NCI-H460 (cell line): ENCODE measurements around the gene PPP2R3B. TPM values are rescaled to one million over a fixed set of nuclear protein-coding genes. Genes with fewer than 3 reads are reported as not detected.
"Not testable (repeated sequence)": the region's sequence is repeated elsewhere in the genome, so short reads cannot be mapped to it uniquely, and the experiment has no call there.

Experiments
- DNase-seq: peaks from one replicate; pipeline ENCODE4 v3.0.0-alpha.2; 2016; ENCODE audit warnings: low read depth; ENCODE audit errors: extremely low read depth
- total RNA-seq: library from RNA; depleted of rRNA; stranded (reverse); fragments of >200 nt; shearing (Covaris generic); gene quantifications from 2 replicates; pipeline ENCODE4 v1.2.3, GENCODE V29; 2014

PPP2R3B gene
- total RNA-seq, 1 experiment from 2014 or later = 38.1 TPM

DNA sequence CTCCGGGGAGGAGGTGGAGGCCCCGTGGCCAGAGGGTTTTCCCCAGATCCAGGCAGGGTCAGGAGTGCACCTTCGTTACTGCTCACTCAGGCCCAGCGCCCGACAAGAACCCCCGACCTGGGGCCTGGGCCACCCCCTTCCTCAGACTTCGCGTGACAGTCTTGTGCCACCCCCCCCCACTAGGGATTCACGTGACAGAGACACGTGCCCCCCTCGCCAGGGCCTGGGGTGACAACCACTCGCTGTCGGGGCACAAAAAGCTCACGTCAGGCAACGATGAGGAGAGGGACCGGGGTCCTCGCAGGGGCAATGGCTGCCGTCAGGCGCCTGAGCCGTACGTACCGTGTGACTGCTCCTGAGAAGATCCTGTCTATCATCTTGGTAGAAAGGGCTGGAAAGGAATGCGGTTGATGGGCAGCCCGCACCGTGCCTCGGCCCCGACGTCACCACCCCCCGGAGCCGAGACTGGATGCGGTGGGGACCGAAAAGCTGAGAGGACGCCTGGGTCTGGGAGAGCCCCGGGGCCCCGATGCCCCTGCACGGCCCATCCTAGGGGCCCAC is 45.1 kb downstream of the PPP2R3B start:
- DNase-seq = no peak

DNA sequence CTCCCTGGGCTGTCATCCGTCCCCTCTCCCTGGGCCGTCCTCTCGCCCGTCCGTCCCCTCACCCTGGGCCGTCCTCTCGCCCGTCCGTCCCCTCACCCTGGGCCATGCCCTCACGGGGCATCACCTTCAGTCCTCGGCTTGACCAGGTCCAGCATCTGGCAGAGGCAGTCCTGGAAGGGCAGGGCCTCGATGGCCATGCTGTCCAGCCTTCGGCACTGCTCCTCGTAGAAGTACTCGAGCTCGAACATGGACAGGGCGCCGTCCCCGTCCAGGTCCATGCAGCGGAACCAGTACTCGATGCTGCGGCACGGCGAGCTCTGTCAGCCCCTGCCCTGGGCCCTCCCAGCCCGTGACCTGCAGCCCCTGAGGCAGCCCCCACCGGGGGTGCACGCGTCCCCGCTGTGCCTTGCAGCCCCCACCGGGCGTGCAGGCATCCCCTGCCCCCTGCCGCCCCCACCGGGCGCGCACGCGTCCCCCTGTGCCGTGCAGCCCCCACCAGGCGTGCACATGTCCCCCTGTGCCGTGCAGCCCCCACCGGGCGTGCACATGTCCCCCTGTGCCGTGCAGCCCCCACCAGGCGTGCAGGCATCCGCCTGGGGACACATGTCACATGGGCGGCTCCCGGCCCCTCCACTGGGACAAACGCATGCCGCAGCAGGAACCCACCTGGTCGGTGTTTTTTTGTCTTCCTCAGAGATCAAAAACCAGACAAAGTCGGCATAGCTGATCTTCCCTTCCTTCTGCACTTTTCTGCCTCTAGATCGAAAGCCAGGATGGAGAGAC is 45.9 kb downstream of the PPP2R3B start:
- no peak for DNase-seq

DNA sequence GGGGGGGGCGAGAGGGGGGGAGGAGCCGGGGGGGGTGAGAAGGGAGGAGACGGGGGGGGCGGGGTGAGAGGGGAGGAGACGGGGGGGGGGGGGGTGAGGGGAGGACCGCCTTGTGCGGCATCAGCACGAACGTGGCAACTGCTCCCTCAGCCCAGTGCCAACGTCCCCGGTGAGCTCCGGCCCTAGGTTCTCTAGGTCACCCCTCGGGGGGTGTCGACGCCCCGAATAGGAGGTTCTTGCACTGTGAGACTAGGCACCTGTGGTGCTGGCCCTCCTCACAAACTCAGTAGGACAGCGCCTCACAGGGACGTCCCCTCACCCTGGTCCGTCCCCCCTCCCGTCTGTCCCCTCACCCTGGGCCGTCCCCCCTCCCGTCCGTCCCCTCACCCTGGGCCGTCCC is 46.6 kb downstream of the PPP2R3B start:
- DNase-seq = no peak

DNA sequence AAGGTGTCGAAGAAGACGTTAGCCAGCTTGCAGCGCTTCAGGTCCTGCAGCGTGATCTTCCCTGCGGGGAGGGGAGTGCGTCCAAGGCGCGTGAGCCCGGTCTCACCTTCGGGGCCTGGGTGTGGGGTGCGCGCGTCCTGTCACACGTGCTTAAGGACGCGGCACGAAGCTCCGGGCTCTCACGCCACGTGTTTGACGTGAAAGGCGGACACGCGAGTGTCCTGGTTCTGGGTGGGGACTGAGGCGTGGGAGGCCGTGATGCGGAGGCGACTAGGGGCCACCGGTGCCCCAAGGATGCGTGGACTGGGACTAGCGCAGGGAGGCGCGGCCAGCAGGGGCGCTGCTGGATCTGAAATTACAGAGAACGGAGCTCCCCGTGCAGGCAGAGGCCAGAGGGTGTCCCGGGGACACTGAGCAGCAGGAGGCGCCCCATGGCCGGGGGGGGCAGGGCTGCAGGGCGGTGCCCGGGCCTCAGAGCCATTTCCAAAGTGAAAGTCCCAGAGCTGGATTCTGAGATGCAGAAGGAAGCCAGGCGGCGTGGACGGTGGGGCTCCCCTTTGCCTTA is 47.8 kb downstream of the PPP2R3B start:
- no peak for DNase-seq

DNA sequence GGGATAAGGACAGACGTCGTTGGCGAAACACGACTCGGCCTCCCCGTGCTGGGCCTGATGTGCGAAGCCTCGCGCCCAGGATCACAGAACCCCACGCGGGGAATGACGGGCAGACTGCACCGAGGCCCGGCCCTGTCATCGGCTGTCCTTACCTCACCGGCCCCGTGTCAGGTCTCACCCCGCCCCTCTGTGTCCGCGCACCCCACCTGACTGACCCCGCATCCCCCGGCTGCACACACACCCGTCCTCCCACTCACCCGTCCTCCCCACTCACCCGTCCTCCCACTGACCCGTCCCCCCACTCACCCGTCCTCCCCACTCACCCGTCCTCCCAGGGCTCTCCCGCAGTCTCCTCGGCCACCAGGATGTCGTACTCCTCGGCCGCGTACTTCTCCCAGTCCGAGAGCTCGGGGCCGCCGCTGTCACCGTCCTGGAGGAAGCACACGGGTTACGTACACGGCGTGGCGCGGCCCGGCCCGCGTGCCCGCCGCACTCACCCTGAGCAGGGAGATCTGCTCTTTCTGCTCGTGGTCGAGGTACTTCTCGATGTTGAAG is 48.3 kb downstream of the PPP2R3B start:
- DNase-seq = no peak

DNA sequence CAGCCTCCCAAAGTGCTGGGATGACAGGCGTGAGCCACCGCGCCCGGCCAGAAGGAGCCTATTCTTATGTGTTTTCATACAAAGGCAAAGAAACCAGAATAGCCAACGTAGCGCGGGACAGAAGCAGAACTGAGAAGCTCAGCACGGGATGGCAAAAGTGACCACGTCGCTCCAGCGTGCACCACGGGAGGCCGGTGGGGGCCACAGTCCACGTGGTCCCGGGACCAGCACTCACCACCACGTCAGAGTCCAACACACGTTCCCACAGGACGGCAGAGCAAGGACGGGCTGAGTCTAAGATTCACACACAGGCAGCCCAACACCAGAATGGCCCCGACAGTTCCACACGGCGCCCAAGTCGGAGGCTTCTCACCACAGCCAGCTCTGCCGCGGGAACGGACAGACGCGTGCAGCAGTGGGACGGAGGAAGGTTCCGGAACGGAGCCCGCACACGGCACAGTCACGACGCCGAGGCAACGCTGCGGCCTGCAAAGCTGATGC is 49.3 kb downstream of the PPP2R3B start:
- DNase-seq = no peak

DNA sequence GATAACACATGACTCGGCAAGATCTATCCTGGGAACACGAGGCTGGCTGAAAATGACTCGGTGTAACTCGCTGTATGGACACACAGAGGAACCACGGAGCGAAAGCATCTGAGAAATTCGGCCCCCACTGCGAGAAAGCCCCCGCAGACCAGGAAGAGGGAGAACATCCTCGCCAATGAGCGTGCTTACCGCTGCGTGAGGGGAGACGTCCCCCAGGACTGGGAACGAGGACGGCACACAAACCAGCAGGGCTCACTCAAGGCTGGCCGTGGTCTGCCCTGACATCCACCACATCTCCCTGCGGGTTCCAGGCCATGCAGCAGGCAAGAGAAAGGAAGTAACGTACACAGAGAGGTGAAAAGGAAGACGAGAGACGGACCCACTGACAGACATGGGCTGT is 50.5 kb downstream of the PPP2R3B start:
- DNase-seq = no peak

DNA sequence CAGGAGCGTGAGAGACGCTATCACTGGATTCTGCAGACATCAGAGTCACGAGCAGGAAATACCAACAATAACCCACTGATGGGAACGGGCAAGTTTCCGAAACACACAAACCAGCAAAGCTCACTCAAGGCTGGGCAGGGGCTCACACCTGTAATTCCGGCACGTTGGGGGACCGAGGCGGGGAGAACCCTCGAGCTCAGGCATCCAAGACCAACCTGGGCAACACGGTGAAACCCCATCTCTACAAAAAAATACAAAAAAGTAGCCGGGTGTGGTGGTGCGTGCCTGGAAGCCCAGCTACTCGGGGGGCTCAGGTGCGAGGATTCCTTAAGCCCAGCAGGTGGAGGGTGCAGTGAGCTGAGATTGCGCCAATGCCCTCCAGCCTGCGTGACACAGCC is 51.0 kb downstream of the PPP2R3B start:
- DNase-seq = no peak

DNA sequence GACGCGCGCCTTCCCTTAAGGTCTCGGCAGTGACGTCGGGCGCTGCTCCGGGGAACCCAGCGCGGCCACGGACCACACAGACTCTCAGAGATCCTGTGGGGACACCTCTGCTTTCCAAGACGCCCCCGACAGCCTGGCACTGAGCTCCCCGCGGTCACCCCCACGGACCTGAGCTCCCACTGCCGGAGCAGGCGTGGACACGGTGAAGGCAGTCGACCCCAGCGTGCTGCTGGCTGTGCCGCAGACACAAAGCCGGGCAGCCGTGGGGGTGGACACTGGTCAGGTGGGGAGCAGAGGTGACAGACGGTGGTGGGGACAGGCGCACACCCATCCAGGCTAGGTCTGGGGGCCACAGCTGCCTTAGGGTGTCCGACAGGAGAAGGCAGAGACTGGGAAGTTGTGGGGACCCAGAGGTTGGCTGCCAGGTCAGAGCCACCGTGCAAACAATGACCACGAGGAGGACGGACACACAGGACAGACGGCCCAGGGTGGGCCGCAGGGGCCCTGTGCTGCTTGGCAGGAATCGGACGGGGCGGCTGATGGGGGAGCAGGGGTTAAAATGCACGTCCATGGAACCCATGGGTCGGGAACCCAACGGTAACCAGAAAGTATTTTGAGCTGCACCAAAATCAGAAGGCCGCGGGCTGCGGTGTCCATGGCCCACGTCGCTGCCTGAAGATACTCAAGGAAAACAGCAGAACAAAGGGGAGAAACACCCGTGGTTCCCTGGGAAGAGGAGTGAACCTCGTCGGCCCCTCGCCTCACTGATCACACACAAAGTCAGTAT is 51.5 kb downstream of the PPP2R3B start:
- no peak for DNase-seq

DNA sequence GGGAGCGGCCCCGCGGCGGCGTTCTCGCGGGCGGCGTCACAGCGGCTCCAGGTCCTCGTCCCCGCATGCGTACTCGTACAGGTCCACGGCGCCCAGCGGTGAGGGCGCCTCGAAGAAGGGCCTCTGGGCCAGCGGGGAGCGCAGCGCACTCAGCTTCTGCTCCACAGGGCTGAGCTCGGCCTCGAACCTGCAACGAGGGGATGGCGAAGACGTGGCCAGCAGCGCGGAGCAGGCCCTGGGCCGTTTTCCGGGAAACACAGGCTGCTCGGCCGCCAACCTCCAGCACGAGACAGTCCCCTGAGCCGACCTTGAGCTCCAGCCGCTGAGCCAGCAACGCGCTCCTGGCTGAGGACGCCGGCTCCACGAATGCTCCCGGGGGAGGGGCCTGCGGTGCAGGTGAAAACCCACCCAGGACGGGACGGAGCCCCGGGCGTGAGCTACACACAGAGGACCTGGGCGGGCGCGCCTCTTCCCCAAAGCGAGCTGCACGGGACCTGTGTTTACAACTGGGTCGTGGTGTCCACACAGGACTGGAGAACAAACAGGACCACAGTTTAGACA is 52.3 kb downstream of the PPP2R3B start:
- no peak for DNase-seq

DNA sequence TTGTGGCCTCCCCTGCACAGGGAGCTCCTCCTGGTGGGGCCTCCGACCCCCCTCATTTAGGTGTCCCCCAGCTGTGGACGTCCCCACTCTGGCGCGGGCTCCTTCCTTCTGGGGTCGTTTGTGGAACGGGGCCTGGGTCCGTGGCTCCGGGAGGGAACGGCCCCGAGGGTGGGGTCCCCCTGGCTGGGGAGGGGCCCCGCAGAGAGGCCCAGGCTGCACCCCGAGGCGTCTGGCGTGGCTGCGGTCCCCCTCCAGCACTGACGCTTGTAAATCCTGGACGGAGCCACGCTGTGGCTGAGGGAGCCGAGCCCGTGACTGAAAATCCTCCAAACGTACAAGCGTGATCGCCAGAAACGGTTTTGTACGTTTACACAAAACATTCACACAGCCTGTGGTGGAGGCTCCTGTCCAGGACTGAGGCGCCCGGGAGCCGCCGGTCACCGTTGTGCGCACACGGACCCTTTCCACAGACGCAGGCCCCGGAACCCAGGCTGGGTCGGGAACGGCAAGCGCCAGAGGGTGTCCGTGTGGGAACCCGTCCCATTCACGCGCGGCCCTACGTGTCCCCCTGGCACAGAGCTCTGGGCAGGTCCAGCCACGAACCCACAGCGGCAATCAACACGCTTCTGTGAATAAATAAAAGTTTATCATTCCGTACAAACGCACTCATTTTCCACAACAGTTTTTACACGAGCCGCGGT is 52.9 kb downstream of the PPP2R3B start:
- no peak for DNase-seq

DNA sequence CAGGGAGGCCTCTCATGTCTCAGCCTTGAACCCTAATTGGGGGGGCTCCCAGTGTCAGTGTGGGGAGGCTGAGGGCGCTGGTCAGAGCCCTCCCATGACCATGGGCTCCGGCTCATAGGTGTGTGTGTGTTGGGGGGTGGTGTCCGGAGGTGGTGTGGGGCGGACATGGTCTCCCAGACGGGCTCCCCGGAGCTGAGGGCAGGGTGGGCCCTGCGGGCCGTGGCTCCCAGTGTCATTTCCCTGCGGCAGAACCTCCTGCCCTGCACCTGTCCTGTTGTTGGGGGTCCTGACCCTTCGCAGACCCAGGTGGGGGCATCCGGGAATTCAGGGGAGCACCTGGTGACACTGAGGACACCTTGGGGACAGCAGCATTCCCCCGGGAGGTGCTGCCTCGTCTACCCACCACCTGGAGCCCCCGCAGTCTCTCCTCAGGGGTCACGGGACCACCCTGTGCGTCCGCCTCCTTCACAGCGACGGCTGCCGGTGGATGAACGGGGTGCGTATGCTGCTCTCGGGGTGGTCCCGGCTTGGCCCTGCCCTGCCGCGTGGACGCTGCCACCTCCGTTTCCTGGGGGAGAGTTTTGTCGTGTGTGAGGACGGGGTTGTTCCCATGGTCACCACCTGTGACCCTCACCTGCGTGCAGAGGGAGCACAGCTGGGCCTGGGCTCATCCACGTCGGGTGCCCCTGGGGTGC is 53.6 kb downstream of the PPP2R3B start:
- no peak for DNase-seq

DNA sequence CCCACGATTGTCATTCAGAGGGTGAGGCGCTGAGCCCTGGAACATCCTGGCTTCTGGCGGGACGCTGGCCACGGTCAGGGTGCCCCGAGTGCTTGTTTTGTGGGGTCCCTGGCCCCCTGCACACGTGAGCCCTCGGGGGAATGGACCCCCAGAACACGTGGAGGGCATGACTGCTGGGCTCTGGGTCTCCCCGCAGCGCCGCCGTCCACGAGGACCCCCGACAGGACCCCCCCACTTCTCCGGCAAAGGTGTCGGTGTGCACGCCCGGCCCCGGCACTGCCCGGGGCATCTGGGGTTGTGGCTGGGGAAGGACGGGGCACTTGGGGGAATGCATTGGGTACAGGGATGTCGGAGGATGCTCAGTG is 54.2 kb downstream of the PPP2R3B start:
- no peak for DNase-seq

DNA sequence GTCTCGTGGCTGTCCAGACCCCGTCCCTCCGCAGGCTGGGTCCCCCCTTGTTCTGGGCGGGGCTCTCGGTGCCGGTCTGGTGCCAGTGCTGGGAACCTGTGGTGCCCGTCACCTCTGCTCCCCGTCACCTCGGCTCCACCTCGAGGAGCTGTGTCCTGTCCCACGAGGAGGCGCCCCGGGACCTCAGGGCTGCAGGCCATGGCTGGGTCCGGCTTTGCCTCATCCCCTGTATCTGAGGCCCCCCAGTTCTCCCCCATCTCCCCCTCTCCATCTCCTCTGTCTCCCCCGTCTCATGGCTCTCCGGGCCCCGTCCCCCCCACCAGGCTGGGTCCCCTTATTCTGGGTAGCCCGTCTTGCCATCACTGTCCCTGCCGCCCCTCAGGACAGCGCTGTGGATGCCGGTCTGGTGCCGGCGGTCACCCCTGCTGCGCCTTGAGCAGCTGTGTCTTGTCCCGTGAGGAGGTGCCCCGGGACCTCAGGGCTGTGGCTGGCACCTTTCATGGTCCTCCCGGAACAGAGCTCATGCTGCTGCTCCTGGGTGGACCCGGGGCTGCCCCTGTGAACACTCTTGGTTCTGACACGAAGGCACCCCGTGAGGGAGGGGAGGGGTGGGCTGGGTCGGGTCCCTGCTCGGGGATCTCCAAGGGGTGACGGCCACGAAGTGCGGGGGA is 54.7 kb downstream of the PPP2R3B start:
- DNase-seq = no peak

DNA sequence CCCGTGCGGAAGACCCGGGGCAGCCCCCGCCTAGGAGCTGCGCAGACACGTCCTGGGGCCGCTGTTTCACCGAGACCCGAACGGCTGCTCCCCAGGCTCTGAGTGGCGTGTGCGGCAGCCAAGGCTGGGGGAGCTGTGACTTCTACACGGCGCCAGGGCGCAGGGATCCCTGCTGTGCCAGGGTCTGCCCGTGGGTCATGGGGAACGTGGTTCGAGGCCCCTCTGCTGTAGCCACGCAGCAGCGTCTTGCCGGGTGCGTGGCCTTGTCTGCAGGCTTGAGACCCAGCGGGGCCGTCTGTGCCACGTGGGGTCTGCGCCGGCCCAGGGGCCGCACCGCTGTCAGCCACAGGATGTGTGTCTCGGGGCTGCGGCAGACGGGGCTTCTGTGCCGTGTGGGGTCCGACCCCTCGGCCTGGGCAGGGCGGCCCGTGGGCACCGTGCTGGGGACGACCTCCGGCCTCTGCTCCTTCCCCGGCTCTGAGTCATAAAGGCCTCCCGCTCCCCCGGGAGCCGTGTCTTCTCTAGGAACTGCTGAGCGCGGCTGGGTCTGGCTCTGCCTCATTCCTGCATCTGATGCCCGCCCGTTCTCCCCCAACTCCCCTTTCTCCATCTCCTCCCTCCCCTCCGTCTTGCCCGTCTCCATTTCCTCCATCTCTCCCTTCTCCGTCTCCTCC is 55.4 kb downstream of the PPP2R3B start:
- no peak for DNase-seq

DNA sequence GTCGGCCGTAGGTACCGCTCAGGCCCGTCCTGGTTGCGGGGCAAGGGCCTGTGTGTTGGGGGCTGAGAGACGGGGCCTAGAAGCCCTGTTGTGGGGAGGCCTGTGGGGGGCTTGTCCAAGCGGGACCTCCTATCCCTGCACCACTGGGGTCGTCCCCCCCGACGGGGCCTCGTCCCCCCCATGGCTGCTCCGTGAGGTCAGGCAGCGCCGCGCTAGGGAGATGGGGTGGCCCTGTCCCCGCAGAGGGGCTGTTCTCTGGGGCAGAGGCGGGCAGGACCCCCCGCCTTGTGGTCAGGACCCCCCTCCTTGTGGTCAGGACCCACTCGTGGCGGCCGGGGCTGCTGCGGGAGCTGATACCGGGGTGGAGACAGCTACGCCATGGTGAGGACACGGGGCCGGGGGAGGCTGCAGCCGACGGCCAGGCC is 56.0 kb downstream of the PPP2R3B start:
- DNase-seq = no peak

DNA sequence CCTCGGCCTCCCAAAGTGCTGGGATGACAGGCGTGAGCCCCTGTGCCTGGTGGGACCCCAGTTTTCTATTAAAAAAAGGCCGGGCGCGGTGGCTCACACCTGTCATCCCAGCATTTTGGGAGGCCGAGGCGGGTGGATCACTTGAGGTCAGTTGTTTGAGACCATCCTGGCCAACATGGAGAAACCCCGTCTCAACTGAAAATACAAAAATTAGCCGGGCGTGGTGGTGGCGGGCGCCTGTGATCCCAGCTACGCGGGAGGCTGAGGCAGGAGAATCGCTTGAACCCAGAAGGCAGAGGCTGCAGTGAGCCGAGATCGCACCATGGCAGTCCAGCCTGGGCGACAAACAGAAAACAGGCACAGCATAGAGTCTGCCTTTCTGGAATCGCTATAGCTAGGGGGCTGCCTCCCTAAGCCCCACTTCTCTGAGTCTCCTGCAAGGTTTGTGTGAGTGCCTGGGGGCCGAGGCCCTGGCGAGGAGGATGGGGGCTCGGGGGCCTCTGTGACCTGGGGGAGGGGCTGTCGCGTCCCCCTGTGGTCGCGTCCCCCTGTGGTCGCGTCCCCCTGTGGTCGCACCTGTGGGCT is 56.5 kb downstream of the PPP2R3B start:
- DNase-seq = not testable (repeated sequence)
